Measurements from ENCODE around the gene SERPINB8.
"Not testable (repeated sequence)": the region's sequence is repeated elsewhere in the genome, so short reads cannot be mapped to it uniquely, and the experiment has no call there.

Gene SERPINB8

DNA sequence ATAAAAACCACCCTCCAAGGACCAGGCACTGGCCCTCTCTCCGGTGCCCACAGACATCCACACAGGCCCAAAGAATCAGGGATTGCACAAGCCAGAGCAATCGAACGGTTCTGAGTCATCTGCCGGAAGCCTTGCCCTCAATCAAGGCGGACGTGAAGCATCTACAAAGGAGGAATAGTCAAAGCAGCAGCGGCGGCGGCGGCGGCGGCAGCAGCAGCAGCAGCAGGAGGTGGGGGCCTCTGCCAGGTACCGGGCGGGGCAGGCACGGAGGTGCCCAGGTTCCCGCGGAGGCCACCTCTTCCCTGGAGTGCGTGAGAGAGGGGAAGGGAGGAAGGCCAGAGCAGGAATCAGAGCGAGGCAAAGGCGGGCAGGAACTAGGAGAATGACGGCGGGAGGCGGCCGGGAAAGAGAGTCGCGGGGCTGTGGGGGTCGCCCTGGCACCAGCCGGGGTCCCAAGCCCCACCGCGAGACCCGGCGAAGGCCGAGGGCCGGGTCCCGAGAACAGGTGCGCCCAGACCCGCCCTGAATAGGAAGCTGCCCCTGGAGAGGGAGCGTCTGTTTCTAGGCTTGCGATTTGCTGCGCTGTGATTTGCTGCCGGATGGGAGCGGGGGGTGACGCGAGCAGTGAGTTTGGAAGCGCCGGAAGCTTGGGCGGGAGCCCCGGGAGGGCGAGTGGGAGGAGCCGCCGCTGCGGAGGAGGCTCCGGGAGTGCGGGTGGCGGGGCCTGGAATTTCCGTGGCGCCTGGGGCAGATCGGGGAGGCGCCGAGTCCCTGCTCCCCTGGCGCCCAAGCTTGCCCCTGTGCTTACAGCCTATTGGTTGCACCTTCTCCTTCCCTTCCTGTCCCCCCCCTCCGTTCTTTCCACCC is at the start of gene SERPINB8:
Gene SERPINB8 (plus strand): TSS at position 140 of the 867 bp plus-strand sequence. CDS start 8,228 bp downstream, outside the sequence.
- peak; percentile 91 for DNase-seq

DNA sequence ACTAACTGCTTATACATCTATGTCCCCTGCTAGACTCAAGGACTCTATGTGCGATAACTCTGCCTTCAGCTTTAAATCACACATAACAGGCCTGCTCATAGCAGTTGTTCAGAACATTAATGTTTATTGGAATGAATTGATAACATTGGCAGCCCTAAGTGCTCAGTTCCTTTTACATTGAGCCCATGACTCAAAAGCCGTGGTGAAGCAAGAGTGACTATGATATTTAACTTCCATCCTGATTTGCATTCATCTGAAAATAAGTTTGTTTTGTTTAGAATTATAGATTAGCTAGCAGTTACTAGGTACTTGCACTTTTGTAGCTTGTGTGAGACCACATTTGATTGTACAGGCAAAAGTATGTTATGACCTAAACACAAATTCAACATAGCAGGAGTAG is 47.8 kb upstream of the SERPINB8 start:
- no peak for DNase-seq

DNA sequence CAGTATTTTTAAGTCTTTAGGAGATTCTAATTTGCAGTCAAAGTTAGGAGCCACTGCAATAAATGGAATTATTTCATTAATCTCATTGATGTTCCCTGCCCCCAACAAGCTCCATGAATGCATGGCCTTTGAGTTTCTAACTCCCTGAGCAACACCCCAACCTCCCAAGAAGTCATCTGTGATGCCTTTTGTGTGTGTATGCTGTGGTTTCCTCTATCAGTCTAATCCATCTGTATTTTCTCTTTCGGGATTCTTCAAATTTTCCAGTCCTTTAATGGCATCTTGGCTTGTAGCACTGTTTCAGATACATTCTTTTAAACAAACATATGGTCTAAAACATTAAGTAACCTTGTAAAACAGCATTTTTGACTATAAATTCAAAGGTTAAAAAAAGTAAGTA is 45.3 kb upstream of the SERPINB8 start:
- DNase-seq: no peak

GRCh38 chr18:63928331-63928730 is 41.5 kb upstream of the SERPINB8 start:
- DNase-seq: no peak

DNA sequence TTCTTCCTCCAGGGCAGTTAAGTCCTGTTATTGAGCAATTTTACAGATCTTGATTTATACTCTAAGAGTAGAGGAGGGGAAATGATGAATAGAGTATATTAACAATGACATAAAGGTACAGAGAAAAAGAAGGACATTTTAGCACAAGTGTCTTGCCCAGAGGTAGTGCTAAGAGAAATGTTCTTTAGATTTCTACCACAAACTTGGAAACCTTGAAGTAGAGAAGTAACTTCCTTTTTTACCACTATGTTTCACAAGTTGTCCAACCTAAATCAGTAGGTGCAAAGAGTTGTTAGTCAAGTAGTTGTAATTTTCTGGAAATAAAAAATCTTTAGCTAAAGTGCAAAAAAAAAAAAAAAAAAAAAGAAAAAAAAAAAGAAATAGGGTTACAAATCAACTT is 40.5 kb upstream of the SERPINB8 start:
- not testable (repeated sequence) for DNase-seq

- DNase-seq: no peak
These were observed 39.0 kb upstream of the SERPINB8 start for GRCh38 chr18:63930773-63931354.

DNA sequence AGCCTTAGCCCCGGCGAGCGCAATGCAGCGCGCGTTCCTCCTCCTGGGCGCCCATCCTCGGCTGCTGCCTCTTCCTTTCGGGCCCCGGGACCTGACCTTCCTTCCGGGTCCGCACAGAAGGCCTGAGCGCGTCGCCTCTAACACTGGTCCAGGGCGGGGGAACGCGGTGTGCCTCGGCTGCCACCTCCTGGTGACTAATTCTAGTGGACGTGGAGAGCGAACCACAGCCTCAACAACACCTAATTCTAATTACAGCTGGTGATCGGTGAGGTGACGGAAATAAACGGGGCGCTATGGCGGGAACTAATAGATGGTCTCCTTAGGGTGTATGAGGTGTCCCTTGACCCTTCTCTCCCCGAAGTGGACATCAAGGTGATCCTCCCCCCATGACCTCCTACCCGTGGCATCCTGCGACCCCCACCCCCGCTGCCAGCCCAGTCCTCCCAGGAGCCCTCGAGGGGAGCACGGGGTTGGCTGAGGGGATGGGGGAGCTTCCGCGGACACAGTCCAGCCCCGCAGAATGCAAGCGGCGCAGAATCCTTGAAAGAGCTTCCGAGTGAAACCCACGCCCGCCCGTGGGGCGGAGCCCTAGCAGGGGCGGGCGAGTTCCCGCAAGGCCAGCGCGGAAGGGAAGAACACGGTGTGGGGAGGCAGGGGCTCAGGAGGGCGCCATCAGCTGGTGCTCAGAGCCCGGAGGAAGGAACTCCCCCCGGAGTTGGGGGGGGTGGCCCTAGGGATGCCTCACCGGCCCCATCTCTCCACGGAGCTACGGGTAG is 33.5 kb upstream of the SERPINB8 start:
- DNase-seq: peak; percentile 80

GRCh38 chr18:63936932-63937393 is 32.9 kb upstream of the SERPINB8 start:
- DNase-seq: no peak

DNA sequence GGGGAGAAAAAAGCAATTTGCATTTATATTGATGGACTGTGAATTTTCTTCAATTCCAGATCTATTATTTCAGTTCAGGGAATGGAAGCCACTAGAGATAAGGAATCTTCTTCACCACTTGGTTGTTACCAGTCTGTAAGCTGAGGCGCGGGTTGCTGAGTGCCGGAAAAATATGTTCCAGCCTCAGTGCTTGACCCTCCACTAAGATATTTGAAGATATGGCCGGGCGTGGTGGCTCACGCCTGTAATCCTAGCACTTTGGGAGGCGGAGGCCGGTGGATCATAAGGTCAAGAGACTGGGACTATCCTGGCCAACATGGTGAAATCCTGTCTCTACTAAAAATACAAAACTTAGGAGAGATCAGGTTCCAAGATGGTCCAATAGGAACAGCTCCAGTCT is 29.9 kb upstream of the SERPINB8 start:
- no peak for DNase-seq

- not testable (repeated sequence) for DNase-seq
These were observed 29.3 kb upstream of the SERPINB8 start for GRCh38 chr18:63940543-63941050.

- DNase-seq: no peak
These were observed 22.7 kb upstream of the SERPINB8 start for GRCh38 chr18:63947051-63947790.

GRCh38 chr18:63949068-63949737 is 20.7 kb upstream of the SERPINB8 start, which contains the start of gene HMSD:
Gene HMSD, plus strand, starts transcription at chr18:63949301. Its CDS starts 4,155 bp downstream, at chr18:63953456.
- peak; percentile 84 for DNase-seq

GRCh38 chr18:63951302-63951705 is 18.6 kb upstream of the SERPINB8 start:
- peak; percentile 83 for DNase-seq

GRCh38 chr18:63953811-63954210 is 16.1 kb upstream of the SERPINB8 start:
- DNase-seq: no peak

GRCh38 chr18:63956755-63957154 is 13.1 kb upstream of the SERPINB8 start:
- no peak for DNase-seq

- no peak for DNase-seq
These were observed 9.0 kb upstream of the SERPINB8 start for GRCh38 chr18:63960891-63961290.

DNA sequence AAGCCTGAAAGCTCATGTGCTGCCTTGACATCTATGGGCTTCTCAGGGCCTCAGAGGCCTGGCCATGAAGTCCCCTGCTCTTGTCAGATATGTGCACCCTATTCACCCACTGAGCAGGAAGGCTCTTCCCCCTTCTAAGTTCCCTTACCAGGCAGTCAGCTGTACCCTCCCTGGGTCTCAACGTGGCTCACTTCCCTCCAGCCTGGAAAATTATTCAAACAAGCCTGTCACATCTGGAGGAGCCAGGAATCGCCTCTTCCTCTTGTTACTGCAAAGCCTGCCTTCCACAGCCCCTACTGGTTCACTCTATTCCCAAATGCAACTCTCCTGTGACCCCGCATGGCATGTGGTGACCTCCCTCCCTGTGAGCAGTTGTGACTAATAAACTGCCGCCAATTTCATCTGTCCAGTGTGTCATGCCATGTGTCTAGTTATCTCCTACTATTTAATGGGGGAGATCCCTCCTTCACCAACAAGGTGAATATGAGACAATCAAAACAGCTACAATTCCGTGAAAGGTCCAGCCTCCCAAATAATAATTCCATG is 8.4 kb upstream of the SERPINB8 start:
- no peak for DNase-seq

DNA sequence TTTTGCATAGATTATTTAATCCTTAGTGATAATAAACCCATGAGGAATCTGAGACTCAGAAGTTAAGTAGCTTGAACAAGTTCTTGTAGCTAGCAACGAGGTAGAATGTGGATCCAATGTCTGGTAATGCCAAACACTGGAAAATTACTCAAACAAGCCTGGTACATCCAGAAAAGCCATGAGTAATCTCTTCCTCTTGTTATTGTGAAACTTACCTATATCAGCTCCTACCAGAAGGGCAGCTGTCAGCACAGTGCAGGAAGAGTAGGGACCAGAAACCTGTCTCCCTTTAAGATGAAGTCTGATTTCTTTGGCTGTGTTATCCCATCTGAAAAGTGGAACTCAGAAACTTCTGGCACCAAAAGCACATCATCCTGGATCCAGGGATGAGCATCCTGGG is 7.7 kb upstream of the SERPINB8 start:
- no peak for DNase-seq

- DNase-seq: peak; percentile 69
These were observed 6.1 kb upstream of the SERPINB8 start for GRCh38 chr18:63963615-63964256.

- DNase-seq: no peak
These were observed 5.0 kb upstream of the SERPINB8 start for GRCh38 chr18:63964908-63965307.

All from activated CD4-positive, alpha-beta T cell treated with anti-CD3 and anti-CD28 coated beads, Interleukin-10, Interleukin-2, amounts not matched to agents 100 ng/mL and 50 ng/mL, durations not matched to agents 16 hours and 8 hours (primary cell).